Caco-2 (cell line): Measurements from ENCODE around the gene ANGPTL4. TPM values are rescaled to one million over a fixed set of nuclear protein-coding genes. Genes with fewer than 3 reads are reported as not detected.
A peak's percentile ranks its signal among the peaks of the same experiment; 100 is the strongest.

Source experiments
- BruUV-seq: library from RNA; stranded (reverse); fragments of 400-500 nt; replicated peaks from 2 replicates; lab custom pipeline; 2021; lab: Mats Ljungman, UMichigan
- CTCF ChIA-PET: fragments of 300-600 bp; sonication (Branson Sonifier 250); formaldehyde crosslinking; loops from one replicate; lab custom pipeline; 2022; ENCODE audit warnings: antibody characterized with exemption; lab: Charles Lee
- POLR2A ChIA-PET: fragments of 300-600 bp; sonication (Branson Sonifier 250); formaldehyde crosslinking; loops from one replicate; lab custom pipeline; 2022; ENCODE audit warnings: antibody characterized with exemption; lab: Charles Lee
- DNase-seq, 2 experiments: peaks; one replicate each; pipeline versions ENCODE4 v3.0.0 to v3.0.0-alpha.2; 2020 to 2022
- H3K27me3 ChIP-seq: replicated peaks from 2 replicates; pipeline ENCODE4 v1.6.0; 2011; ENCODE audit warnings: low read length; ENCODE audit not compliant: control insufficient read depth, insufficient read depth
- H3K36me3 ChIP-seq: 2 replicates; pipeline ENCODE4 v1.5.1; 2011; ENCODE audit warnings: low read length; ENCODE audit not compliant: control insufficient read depth, insufficient read depth
- H3K4me1 ChIP-seq: fragments of 250-450 bp; sonication (Bioruptor Pico); 2 replicates; pipeline ENCODE4 v1.5.1; 2020; ENCODE audit warnings: mild to moderate bottlenecking
- H3K4me3 ChIP-seq: 2 replicates; pipeline ENCODE4 v1.5.1; 2011; ENCODE audit warnings: low read depth, mild to moderate bottlenecking, control low read depth, low read length
- H3K9me3 ChIP-seq: fragments of 250-450 bp; sonication (Bioruptor Pico); 2 replicates; pipeline ENCODE4 v1.5.1; 2020; ENCODE audit warnings: mild to moderate bottlenecking, moderate library complexity
- H3K27ac Mint-ChIP-seq: one replicate; pipeline ENCODE4 v1.8.0; 2022; ENCODE audit warnings: mixed read lengths; ENCODE audit not compliant: unreplicated experiment
- H3K27me3 Mint-ChIP-seq: one replicate; pipeline ENCODE4 v1.8.0; 2022; ENCODE audit warnings: mixed read lengths; ENCODE audit not compliant: insufficient read depth, unreplicated experiment
- H3K36me3 Mint-ChIP-seq: one replicate; pipeline ENCODE4 v1.8.0; 2022; ENCODE audit warnings: mild to moderate bottlenecking, mixed read lengths; ENCODE audit not compliant: insufficient read depth, unreplicated experiment
- H3K4me1 Mint-ChIP-seq: one replicate; pipeline ENCODE4 v1.8.0; 2022; ENCODE audit warnings: low read depth, mixed read lengths; ENCODE audit not compliant: unreplicated experiment
- H3K4me3 Mint-ChIP-seq: one replicate; pipeline ENCODE4 v1.8.0; 2022; ENCODE audit warnings: mild to moderate bottlenecking, moderate library complexity, mixed read lengths; ENCODE audit not compliant: unreplicated experiment
- H3K9me3 Mint-ChIP-seq: one replicate; pipeline ENCODE4 v1.8.0; 2022; ENCODE audit warnings: mixed read lengths; ENCODE audit not compliant: unreplicated experiment
- CTCF ChIP-seq, 2 experiments: fragments of 200-600 bp in 1 of 2; IDR thresholded peaks; 1 replicate in 1 of 2; 2 replicates in 1 of 2; pipeline versions ENCODE4 v1.5.1 to v1.8.0; 2011 to 2022; ENCODE audit warnings: antibody characterized with exemption in 1 of 2, control low read depth in 1 of 2, inconsistent platforms in 1 of 2, low read depth in 1 of 2, low read length in 1 of 2, mild to moderate bottlenecking in 1 of 2, moderate library complexity in 1 of 2; ENCODE audit not compliant: insufficient read depth in 1 of 2, severe bottlenecking in 1 of 2, unreplicated experiment in 1 of 2
- intact Hi-C: fragments of 100-400 bp; cut with micrococcal nuclease; formaldehyde crosslinking; loops from one replicate; pipeline ENCODE4 v1.10.0; 2022; ENCODE audit not compliant: unreplicated experiment
- total RNA-seq: library from RNA; stranded (reverse); gene quantifications from 2 replicates; pipeline ENCODE4 v1.2.3, GENCODE V29; 2022

Gene ANGPTL4
- total RNA-seq, 1 experiment from 2014 or later = 1.2 TPM

DNA sequence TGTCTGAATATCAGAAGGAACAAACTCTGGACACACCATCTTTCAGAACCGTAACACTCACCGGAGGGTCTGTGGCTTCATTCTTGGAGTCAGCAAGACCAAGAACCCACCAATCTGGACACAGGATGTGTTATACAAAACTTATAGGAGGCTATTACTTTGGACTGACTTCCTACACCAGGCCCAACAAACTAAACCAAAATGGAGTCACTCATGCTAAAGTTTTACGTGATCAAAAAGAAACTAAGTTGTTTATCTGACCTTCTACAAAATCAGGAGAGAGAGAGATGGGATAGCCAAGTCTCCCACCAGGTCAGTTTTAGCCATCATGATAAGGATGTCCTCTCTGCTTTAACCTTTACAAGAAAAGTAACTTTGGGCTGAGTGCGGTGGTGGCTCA lies 23.0 kb downstream of the ANGPTL4 start:
- intact Hi-C loops = no loop called here
- Mint-ChIP-seq H3K9me3 (peaks cover 10% of the 10 kb centered on the region), H3K36me3 (peaks cover 21% of the 10 kb centered on the region), H3K27me3 (no peaks in the 10 kb centered on the region), H3K4me3 (no peak overlapping the region), H3K4me1 (peaks cover 16% of the 10 kb centered on the region), H3K27ac (no peak overlapping the region)
- POLR2A ChIA-PET = no interaction called here
- DNase-seq = no peak
- TSS peak; percentile 29 for BruUV-seq
- peaks cover 1% of the 10 kb centered on the region; the same call in 1 of the 2 replicates for H3K36me3 ChIP-seq
- H3K27me3 ChIP-seq = no peaks in the 10 kb centered on the region
- TF ChIP-seq CTCF (IDR thresholded peaks at IDR 0.05; ENCODE audit: insufficient read depth in 1 of 2, low read depth in 1 of 2, low read length in 1 of 2, severe bottlenecking in 1 of 2, unreplicated experiment in 1 of 2) = no peak
- H3K4me1 ChIP-seq = peaks cover 13% of the 10 kb centered on the region; the same call in 1 of the 2 replicates
- no peak overlapping the region for H3K4me3 ChIP-seq
- H3K9me3 ChIP-seq = peaks cover 3% of the 10 kb centered on the region; the same call in 1 of the 2 replicates
- CTCF ChIA-PET = no interaction called here

GRCh38 chr19:8387688-8388611 lies 24.0 kb downstream of the ANGPTL4 start:
- Mint-ChIP-seq H3K9me3 (peaks cover 10% of the 10 kb centered on the region), H3K4me1 (peaks cover 16% of the 10 kb centered on the region), H3K27ac (peak overlapping the region; percentile 85), H3K36me3 (peaks cover 21% of the 10 kb centered on the region), H3K4me3 (peak overlapping the region; percentile 61), H3K27me3 (no peaks in the 10 kb centered on the region)
- DNase-seq = peak in 1 of 2 experiments; percentile 50
- intact Hi-C loops = no loop called here
- peaks cover 3% of the 10 kb centered on the region; the same call in 1 of the 2 replicates for H3K9me3 ChIP-seq
- no TSS peak for BruUV-seq
- ChIA-PET POLR2A (no interaction called here), CTCF (interaction anchor here (0.7 kb wide), 1 partner anchor 173 kb away, joined by 3 read pairs; no protein-coding TSS in a partner anchor)
- H3K36me3 ChIP-seq = peaks cover 1% of the 10 kb centered on the region
- TF ChIP-seq CTCF (IDR thresholded peaks at IDR 0.05; ENCODE audit: insufficient read depth in 1 of 2, low read depth in 1 of 2, low read length in 1 of 2, severe bottlenecking in 1 of 2, unreplicated experiment in 1 of 2) = no peak
- H3K4me1 ChIP-seq = peaks cover 13% of the 10 kb centered on the region; the same call in 1 of the 2 replicates
- H3K27me3 ChIP-seq = no peaks in the 10 kb centered on the region
- no peak overlapping the region for H3K4me3 ChIP-seq

- Histone ChIP-seq H3K36me3 (peaks cover 1% of the 10 kb centered on the region), H3K27me3 (no peaks in the 10 kb centered on the region), H3K9me3 (peaks cover 3% of the 10 kb centered on the region; the same call in 1 of the 2 replicates), H3K4me3 (no peak overlapping the region), H3K4me1 (peaks cover 13% of the 10 kb centered on the region; the same call in 1 of the 2 replicates)
- POLR2A ChIA-PET = interaction anchor here (0.7 kb wide), 1 partner anchor 13 kb away, joined by 6 read pairs; no protein-coding TSS in a partner anchor
- H3K36me3 Mint-ChIP-seq = peaks cover 21% of the 10 kb centered on the region
- no TSS peak for BruUV-seq
- DNase-seq = no peak
- H3K9me3 Mint-ChIP-seq = peaks cover 10% of the 10 kb centered on the region
- peak overlapping the region; percentile 61 for H3K4me3 Mint-ChIP-seq
- intact Hi-C loops = no loop called here
- no peak for TF ChIP-seq CTCF (IDR thresholded peaks at IDR 0.05; ENCODE audit: insufficient read depth in 1 of 2, low read depth in 1 of 2, low read length in 1 of 2, severe bottlenecking in 1 of 2, unreplicated experiment in 1 of 2)
- H3K4me1 Mint-ChIP-seq = peaks cover 16% of the 10 kb centered on the region
- H3K27ac Mint-ChIP-seq = peak overlapping the region; percentile 85
- H3K27me3 Mint-ChIP-seq = no peaks in the 10 kb centered on the region
- CTCF ChIA-PET = no interaction called here
Measured at GRCh38 chr19:8388612-8388958, 24.6 kb downstream of the ANGPTL4 start.
